Neural cell (in vitro differentiated cells): ENCODE data around the gene FBXL20. TPM values are rescaled to one million over a fixed set of nuclear protein-coding genes. Genes with fewer than 3 reads are reported as not detected.

Experiments
- H2AFZ ChIP-seq: fragments of 200-600, 300-800 bp; sonication (generic), shearing (Covaris generic); 2 replicates; pipeline ENCODE4 v1.6.0; 2014; ENCODE audit warnings: low read depth, mild to moderate bottlenecking, antibody characterized with exemption, low read length, moderate library complexity
- H3F3A ChIP-seq: fragments of 200-600 bp; shearing (Covaris generic); 2 replicates; pipeline ENCODE4 v1.6.1; 2016; ENCODE audit warnings: mild to moderate bottlenecking, moderate library complexity, mixed read lengths, antibody characterized with exemption, low read length; ENCODE audit not compliant: insufficient read depth, poor library complexity, severe bottlenecking
- H3K27ac ChIP-seq: fragments of 200-600, 300-800 bp; sonication (generic), shearing (Covaris generic); 2 replicates; pipeline ENCODE4 v1.5.1; 2014; ENCODE audit warnings: mild to moderate bottlenecking, low read length, moderate library complexity
- H3K27me3 ChIP-seq: fragments of 300-800, 200-600 bp; sonication (generic), shearing (Covaris generic); 2 replicates; pipeline ENCODE4 v1.6.0; 2014; ENCODE audit warnings: mild to moderate bottlenecking, low read depth, low read length, moderate library complexity; ENCODE audit not compliant: insufficient read depth
- H3K36me3 ChIP-seq: fragments of 300-800, 200-600 bp; sonication (generic), shearing (Covaris generic); 2 replicates; pipeline ENCODE4 v1.5.1; 2014; ENCODE audit warnings: mild to moderate bottlenecking, antibody characterized with exemption, low read length, moderate library complexity; ENCODE audit not compliant: insufficient read depth
- H3K4me2 ChIP-seq: fragments of 300-800, 200-600 bp; sonication (generic), shearing (Covaris generic); 2 replicates; pipeline ENCODE4 v1.6.0; 2014; ENCODE audit warnings: mild to moderate bottlenecking, low read length
- H3K4me3 ChIP-seq: fragments of 300-800, 200-600 bp; sonication (generic), shearing (Covaris generic); 2 replicates; pipeline ENCODE4 v1.5.1; 2014; ENCODE audit warnings: mild to moderate bottlenecking, low read length, moderate library complexity
- H3K79me2 ChIP-seq: fragments of 200-600 bp; shearing (Covaris generic); replicated peaks from 2 replicates; pipeline ENCODE4 v1.6.0; 2014; ENCODE audit warnings: mild to moderate bottlenecking, low read length, moderate library complexity; ENCODE audit not compliant: insufficient read depth
- H3K9ac ChIP-seq: fragments of 300-800, 200-600 bp; sonication (generic), shearing (Covaris generic); 2 replicates; pipeline ENCODE4 v1.6.1; 2016; ENCODE audit warnings: mild to moderate bottlenecking, low read length, mixed read lengths
- H3K9me2 ChIP-seq: fragments of 200-600 bp; shearing (Covaris generic); 2 replicates; pipeline ENCODE4 v1.6.1; 2016; ENCODE audit warnings: mild to moderate bottlenecking, low read length, mixed read lengths; ENCODE audit not compliant: insufficient read depth
- H3K9me3 ChIP-seq: fragments of 200-600, 300-800 bp; sonication (generic), shearing (Covaris generic); 2 replicates; pipeline ENCODE4 v1.6.1; 2016; ENCODE audit warnings: mild to moderate bottlenecking, mixed run types, low read length, moderate library complexity, mixed read lengths
- H4K20me1 ChIP-seq: fragments of 200-600 bp; shearing (Covaris generic); 2 replicates; pipeline ENCODE4 v1.6.1; 2016; ENCODE audit warnings: mild to moderate bottlenecking, mixed run types; ENCODE audit not compliant: insufficient read depth
- EP300 ChIP-seq: fragments of 450-650 bp; conservative IDR thresholded peaks from 2 replicates; pipeline ENCODE4 v1.6.1; 2014; ENCODE audit warnings: antibody characterized with exemption, mild to moderate bottlenecking, moderate library complexity; ENCODE audit not compliant: poor library complexity, severe bottlenecking
- EZH2 ChIP-seq: fragments of 200-600, 300-800 bp; shearing (Covaris generic), sonication (generic); IDR thresholded peaks from 2 replicates; pipeline ENCODE4 v1.6.1; 2014; ENCODE audit warnings: antibody characterized with exemption, low read length, borderline replicate concordance, mild to moderate bottlenecking; ENCODE audit not compliant: insufficient read depth, poor library complexity, severe bottlenecking
- MXI1 ChIP-seq: fragments of 450-650 bp; conservative IDR thresholded peaks from 2 replicates; pipeline ENCODE4 v1.6.1; 2014; ENCODE audit warnings: antibody characterized with exemption, mild to moderate bottlenecking; ENCODE audit not compliant: poor library complexity, severe bottlenecking
- POLR2AphosphoS5 ChIP-seq: IDR thresholded peaks from 2 replicates; pipeline ENCODE4 v1.6.1; 2012
- RAD21 ChIP-seq: fragments of 450-650 bp; conservative IDR thresholded peaks from 2 replicates; pipeline ENCODE4 v1.6.1; 2014; ENCODE audit warnings: antibody characterized with exemption, mild to moderate bottlenecking, moderate library complexity
- REST ChIP-seq: IDR thresholded peaks from 2 replicates; pipeline ENCODE4 v1.6.1; 2012; ENCODE audit warnings: borderline replicate concordance
- SMC3 ChIP-seq: fragments of 450-650 bp; conservative IDR thresholded peaks from 2 replicates; pipeline ENCODE4 v1.6.1; 2014; ENCODE audit warnings: antibody characterized with exemption, mild to moderate bottlenecking, moderate library complexity; ENCODE audit not compliant: poor library complexity
- TAF1 ChIP-seq: IDR thresholded peaks from 2 replicates; pipeline ENCODE4 v1.6.1; 2012; ENCODE audit warnings: low read depth
- polyA plus RNA-seq: library from polyadenylated mRNA; depleted of rRNA; stranded (reverse); fragments of >200 nt; gene quantifications from 2 replicates; pipeline ENCODE4 v1.2.3, GENCODE V29; 2014
- TF ChIP-seq, protein P1 (sequence below): fragments of 450-650 bp; IDR thresholded peaks from 2 replicates; pipeline ENCODE4 v1.5.1; 2014; ENCODE audit warnings: antibody characterized with exemption, mild to moderate bottlenecking, moderate library complexity; ENCODE audit not compliant: poor library complexity, severe bottlenecking

Gene FBXL20
- polyA plus RNA-seq, 1 donor from 2014 or later = 12.0 TPM

DNA sequence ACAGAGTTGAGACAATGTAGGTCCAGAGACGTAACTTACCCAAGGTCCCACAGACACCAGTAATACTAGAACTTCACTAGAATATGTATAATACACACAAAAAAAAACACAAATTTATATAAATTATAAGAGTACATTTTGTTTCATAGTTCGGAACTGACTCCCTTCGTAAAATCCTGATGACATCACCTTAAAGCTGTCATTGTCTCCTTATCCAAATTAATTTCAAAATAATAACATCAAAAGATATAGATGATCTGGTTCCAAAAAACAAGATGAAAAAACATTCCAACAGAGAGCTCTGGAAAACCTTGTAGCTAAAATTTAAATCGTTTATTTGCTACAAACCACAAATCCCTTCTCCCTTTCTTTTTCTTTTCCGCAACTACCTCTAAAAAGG lies 10.0 kb downstream of the FBXL20 start:
- Histone ChIP-seq H3K4me2 (no peak overlapping the region), H3K36me3 (no peaks in the 10 kb centered on the region), H2AFZ (no peak overlapping the region), H3K27ac (no peak overlapping the region), H3K79me2 (peaks cover 56% of the 10 kb centered on the region), H4K20me1 (no peaks in the 10 kb centered on the region), H3K27me3 (no peaks in the 10 kb centered on the region), H3K9me2 (no peaks in the 10 kb centered on the region), H3F3A (no peaks in the 10 kb centered on the region), H3K9ac (no peak overlapping the region), H3K4me3 (no peak overlapping the region), H3K9me3 (no peaks in the 10 kb centered on the region)
- TF ChIP-seq REST (no peak), EP300 (no peak)

DNA sequence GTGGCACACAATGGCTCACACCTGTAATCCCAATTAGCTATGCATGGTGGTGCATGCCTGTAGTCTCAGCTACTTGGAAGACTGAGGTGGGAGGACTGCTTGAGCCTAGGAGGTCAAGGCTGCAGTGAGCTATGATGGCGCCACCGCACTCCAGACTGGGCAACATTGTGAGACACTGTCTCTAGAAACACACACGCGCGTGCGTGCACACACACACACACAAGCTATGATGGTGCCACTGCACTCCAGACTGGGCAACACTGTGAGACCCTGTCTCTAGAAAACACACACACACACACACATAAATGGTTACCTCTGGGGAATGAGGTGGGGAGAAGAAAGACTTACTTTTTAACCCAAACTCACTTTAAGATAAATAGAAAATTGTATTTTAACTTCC lies 16.4 kb downstream of the FBXL20 start:
- no peaks in the 10 kb centered on the region for H4K20me1 ChIP-seq
- H3K27me3 ChIP-seq = no peaks in the 10 kb centered on the region
- TF ChIP-seq SMC3 (no peak), REST (no peak), TAF1 (no peak), RAD21 (no peak), EP300 (no peak), POLR2AphosphoS5 (no peak), EZH2 (no peak), MXI1 (no peak)
- TF ChIP-seq, protein P1, sequence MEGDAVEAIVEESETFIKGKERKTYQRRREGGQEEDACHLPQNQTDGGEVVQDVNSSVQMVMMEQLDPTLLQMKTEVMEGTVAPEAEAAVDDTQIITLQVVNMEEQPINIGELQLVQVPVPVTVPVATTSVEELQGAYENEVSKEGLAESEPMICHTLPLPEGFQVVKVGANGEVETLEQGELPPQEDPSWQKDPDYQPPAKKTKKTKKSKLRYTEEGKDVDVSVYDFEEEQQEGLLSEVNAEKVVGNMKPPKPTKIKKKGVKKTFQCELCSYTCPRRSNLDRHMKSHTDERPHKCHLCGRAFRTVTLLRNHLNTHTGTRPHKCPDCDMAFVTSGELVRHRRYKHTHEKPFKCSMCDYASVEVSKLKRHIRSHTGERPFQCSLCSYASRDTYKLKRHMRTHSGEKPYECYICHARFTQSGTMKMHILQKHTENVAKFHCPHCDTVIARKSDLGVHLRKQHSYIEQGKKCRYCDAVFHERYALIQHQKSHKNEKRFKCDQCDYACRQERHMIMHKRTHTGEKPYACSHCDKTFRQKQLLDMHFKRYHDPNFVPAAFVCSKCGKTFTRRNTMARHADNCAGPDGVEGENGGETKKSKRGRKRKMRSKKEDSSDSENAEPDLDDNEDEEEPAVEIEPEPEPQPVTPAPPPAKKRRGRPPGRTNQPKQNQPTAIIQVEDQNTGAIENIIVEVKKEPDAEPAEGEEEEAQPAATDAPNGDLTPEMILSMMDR = no peak
- no peaks in the 10 kb centered on the region for H3F3A ChIP-seq
- H3K9me3 ChIP-seq = no peaks in the 10 kb centered on the region
- peaks cover 31% of the 10 kb centered on the region for H3K79me2 ChIP-seq
- H3K4me3 ChIP-seq = no peak overlapping the region
- no peak overlapping the region for H3K9ac ChIP-seq
- H3K4me2 ChIP-seq = no peak overlapping the region
- no peaks in the 10 kb centered on the region for H3K36me3 ChIP-seq
- no peak overlapping the region for H2AFZ ChIP-seq
- no peaks in the 10 kb centered on the region for H3K9me2 ChIP-seq
- no peak overlapping the region for H3K27ac ChIP-seq
